GM10266 (cell line): ENCODE data around the gene CD276.

Source experiments
- DNase-seq: peaks from one replicate; pipeline ENCODE4 v3.0.0; 2012; ENCODE audit errors: extremely low spot score
- TF ChIP-seq, protein P1 (sequence below): IDR thresholded peaks from 2 replicates; pipeline ENCODE4 v1.5.1; 2012; ENCODE audit warnings: mild to moderate bottlenecking, low read depth; ENCODE audit not compliant: control insufficient read depth, insufficient read depth; ENCODE audit errors: missing control alignments

The CD276 gene

DNA sequence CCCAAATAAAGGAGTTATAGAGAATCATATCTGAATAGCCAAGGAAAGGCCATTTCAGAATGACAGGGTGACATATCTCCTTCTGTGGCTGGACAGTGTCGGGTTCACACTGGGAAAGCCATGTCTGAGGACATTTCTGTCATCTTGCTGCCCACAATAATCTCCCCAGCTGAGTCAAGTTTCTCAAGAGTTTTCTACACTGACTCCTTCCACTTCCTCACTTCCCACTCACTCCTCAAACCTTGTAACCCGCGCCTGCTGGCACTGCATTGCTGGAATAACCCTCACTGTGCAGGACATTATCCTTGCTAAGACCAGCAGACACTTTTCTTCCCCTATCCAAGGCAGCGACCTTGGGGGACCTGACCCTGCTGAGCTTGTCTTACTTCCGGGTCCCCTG, 74.3 kb downstream of the CD276 start:
- DNase-seq: no peak
- TF ChIP-seq, protein P1, sequence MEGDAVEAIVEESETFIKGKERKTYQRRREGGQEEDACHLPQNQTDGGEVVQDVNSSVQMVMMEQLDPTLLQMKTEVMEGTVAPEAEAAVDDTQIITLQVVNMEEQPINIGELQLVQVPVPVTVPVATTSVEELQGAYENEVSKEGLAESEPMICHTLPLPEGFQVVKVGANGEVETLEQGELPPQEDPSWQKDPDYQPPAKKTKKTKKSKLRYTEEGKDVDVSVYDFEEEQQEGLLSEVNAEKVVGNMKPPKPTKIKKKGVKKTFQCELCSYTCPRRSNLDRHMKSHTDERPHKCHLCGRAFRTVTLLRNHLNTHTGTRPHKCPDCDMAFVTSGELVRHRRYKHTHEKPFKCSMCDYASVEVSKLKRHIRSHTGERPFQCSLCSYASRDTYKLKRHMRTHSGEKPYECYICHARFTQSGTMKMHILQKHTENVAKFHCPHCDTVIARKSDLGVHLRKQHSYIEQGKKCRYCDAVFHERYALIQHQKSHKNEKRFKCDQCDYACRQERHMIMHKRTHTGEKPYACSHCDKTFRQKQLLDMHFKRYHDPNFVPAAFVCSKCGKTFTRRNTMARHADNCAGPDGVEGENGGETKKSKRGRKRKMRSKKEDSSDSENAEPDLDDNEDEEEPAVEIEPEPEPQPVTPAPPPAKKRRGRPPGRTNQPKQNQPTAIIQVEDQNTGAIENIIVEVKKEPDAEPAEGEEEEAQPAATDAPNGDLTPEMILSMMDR: no peak

DNA sequence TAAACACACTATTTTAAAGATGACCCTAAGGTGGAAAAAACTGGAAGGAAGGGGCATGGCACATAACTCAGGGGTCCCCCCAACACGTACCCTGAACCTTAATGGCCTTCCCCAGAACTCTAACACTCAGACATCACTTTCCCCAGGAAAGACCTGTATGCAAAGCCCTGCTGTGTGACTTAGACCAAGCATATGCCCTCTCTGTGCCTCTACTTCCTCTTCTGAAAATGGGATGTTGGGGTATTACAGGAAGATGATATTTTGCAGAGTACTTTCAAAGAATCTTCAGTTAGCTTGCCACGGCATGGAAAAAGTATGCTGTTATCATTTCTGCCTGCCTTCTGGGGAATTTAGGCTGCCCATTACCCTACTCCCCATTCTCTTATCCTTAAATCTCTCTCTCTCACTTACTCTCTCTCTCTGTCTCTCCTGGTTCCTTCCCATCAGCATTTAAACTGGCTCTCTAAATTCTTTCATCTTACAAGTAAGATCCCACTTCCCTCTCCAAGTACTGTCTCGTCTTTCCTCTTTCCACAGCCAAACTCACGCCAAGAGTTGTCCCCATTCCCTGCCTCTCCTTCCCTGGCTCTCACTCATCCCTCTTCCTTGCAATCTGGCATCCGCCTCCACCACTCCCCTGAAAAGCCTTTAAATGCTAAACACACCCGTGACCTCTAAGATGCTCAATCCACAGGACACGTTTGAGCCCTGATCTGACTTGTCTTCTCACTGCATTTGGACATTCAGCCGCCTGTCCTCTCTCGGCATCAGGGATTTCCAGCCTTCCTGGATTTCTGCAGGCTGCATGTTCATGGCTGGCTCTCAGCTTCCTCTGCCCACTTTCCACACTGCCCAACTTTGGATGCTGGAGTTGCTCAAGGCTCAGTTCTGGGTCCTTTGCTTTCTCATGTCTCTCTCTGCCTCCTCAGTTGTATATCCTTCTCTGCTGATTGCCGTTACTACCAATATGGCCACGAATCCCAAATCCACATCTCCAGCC, 76.4 kb downstream of the CD276 start:
- DNase-seq: no peak
- TF ChIP-seq, protein P1: no peak

- TF ChIP-seq, protein P1: no peak
- DNase-seq: no peak
Measured at GRCh38 chr15:73763931-73764330, 79.7 kb downstream of the CD276 start.
